Activated CD8-positive, alpha-beta T cell treated with anti-CD3 and anti-CD28 coated beads, Interleukin-2, amount 10 ng/mL, durations not matched to agents 7 days and 5 days (primary cell): Measurements from ENCODE around the gene AGAP6. TPM values are rescaled to one million over a fixed set of nuclear protein-coding genes. Genes with fewer than 3 reads are reported as not detected.

Experiments
- total RNA-seq, 2 experiments: library from RNA; stranded (reverse); gene quantifications; one replicate each; pipeline ENCODE4 v1.2.3, GENCODE V29; 2021

Gene AGAP6
- total RNA-seq, 2 experiments from 2014 or later: 14.1 to 16.7 TPM

Other genes starting within 250 kb of the AGAP6 start
- under 1 TPM in 1 of 2 experiments, not detected in 1; 0.10 TPM for gene OGDHL, start 226.1 kb upstream of the AGAP6 start, total RNA-seq
- gene PARG, start 46.4 kb upstream of the AGAP6 start, total RNA-seq: 10 to 100 TPM; 29.7 to 31.6 TPM
- gene TIMM23B, start 46.4 kb upstream of the AGAP6 start, total RNA-seq: 10 to 100 TPM; 17.3 to 18.0 TPM
- 10 to 100 TPM; 31.0 to 36.9 TPM for gene WASHC2A, start 79.5 kb downstream of the AGAP6 start, total RNA-seq